ENCODE measurements around the gene ITGAX. TPM values are rescaled to one million over a fixed set of nuclear protein-coding genes. Genes with fewer than 3 reads are reported as not detected.

Gene ITGAX
- total RNA-seq, 1 donor from 2014 or later, result 0.40 TPM

DNA sequence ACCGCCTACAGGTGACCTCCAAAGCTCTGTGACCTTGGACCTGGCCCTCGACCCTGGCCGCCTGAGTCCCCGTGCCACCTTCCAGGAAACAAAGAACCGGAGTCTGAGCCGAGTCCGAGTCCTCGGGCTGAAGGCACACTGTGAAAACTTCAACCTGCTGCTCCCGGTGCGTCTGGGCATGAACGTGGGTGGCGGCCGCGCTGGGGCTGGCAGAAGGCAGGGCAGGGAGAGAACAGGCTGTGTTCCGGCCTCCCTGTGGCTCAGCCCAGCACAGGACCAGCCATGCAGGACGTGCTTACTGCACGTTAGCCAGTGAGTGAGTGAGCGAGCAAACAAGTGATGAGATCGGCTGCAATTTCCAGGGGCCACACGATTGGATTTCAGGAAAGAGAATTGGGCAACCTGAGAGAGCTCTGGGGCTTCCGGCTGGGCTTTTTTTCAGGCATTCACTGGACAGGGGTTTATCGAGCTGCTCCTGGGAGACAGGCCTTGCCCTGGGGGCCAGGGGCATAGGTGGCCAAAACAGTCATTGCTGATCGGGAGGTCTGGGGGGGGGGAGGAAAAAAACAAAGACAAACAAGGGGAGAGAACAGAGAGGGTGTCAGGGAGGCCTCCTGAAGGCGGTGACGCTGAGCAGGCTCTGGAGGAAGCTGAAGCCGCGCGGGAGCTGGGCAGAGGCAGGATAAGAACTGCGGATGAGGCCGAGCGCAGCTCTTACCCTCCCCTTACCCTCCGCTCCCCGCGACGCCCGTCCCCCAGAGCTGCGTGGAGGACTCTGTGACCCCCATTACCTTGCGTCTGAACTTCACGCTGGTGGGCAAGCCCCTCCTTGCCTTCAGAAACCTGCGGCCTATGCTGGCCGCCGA is 16.9 kb downstream of the ITGAX start:
- no peak for DNase-seq (ENCODE audit: low read depth)

- DNase-seq (ENCODE audit: low read depth), result no peak
Observed at GRCh38 chr16:31373235-31373634, 18.3 kb downstream of the ITGAX start.

DNA sequence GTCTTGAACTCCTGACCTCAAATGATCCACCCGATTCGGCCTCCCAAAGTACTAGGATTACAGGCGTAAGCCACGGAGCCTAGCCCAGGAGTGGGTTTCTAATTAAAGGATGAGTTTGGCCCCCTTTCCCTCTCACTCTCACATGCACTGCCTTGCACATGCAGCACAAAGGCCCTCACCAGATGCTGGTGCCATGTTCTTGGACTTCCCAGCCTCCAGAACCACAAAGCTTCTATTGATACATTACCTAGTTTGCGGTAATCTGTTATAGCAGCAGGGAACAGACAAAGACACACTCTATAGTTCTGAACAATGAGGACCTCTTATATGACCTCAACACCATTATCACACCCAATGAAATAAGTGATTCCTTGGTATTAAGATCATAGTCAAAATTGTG is 20.3 kb downstream of the ITGAX start:
- no peak for DNase-seq (ENCODE audit: low read depth)

DNA sequence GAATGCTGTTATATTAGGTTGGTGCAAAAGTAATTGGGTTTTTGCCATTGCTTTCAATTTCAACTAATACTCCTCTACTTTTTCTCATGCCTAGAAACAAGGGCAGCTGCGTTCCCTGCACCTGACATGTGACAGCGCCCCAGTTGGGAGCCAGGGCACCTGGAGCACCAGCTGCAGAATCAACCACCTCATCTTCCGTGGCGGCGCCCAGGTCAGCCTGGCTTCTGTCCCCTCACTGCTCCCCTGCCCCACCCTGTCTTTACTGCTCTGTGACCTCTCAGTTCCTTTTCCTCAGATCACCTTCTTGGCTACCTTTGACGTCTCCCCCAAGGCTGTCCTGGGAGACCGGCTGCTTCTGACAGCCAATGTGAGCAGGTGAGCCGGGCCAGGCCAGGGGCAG is 21.7 kb downstream of the ITGAX start:
- no peak for DNase-seq (ENCODE audit: low read depth)

DNA sequence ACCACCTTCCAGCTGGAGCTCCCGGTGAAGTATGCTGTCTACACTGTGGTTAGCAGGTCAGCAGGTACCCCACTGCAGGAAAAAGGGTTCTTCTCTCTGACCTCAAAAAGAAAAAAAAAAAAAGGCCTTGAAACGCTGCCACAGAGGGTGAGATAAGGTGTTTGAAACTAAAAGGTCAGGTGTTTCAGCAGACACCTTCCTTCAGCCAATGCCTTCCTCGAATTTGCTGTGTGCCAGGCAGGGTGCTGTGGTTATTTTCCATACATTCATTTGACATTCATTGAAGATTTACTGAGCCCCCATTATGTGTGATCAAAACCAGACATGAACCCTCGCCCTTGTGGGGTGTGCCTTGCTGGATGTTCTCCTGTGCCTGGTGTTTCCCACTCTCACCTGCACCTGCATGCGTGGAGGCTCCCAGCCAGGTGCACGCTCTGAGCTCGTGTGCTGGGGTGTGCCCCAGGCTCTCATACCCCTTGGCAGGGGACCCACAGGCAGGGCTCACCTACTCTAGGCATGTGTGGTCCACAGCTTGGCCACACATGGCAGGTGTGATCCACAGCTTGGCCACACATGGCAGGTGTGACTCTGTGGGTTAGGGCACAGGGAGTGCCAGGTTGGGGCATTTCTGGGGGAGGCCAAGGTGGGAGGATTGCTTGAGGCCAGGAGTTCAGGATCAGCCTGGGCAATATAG is 22.4 kb downstream of the ITGAX start:
- DNase-seq (ENCODE audit: low read depth), result no peak

- DNase-seq (ENCODE audit: low read depth), result no peak
Observed at GRCh38 chr16:31380201-31380600, 25.2 kb downstream of the ITGAX start.

- DNase-seq (ENCODE audit: low read depth), result peak; percentile 72
Observed at GRCh38 chr16:31382485-31383161, 27.6 kb downstream of the ITGAX start.

DNA sequence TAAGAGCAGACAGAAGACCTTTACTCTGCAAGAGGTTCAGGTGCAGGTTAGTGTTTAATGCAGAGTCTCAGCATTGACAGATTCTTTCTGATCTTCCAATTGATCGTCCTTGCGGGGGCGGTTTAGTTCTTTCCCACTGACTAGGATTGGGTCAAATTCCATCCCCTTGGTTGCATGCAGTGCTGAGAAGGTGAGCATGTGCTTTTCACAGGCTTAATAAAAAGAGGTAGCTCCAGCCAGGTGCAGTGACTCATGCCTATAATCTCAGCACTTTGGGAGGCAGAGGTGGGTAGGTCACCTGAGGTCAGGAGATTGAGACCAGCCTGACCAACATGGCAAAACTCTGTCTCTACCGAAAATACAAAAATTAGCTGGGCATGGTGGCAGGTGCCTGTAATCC is 30.7 kb downstream of the ITGAX start:
- no peak for DNase-seq (ENCODE audit: low read depth)

DNA sequence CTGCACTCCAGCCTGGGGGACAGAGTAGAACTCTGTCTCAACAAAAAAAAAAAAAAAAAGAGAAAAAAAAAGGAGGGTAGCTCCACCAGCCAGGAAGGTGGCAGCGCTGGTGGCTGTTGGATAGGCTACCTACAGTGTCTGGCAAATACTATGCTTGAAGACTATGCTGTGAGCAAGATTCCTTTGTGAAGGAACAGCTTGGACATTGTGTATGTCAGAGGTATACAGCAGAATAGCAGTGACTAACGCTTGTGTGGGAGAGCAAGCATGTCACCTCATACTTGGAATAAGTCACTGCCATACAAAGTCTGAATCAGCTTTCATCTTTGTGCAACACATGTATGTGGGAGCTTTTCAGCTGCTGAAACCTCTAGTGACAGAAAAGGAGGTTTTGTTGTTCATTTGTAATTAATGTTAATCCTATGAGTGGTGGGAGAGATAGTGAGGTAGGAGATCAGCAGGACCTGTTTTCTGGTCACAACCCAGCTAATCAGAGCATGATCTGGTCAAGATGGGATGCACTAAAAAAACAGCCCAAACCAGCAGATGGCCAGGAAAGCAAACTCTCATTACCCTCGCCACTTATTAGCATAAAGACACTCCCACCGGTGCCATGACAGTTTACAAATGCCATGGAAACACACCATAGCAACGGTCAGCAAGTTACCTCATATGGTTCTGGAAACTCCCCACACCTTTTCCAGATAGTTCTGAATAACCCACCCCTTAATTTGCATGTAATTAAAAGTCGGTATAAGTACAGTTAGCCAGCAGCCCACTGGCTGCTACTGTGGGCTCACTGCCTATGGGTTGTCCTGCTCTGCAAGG is 31.4 kb downstream of the ITGAX start:
- peak; percentile 44 for DNase-seq (ENCODE audit: low read depth)

GRCh38 chr16:31388535-31388934 is 33.6 kb downstream of the ITGAX start:
- no peak for DNase-seq (ENCODE audit: low read depth)

DNA sequence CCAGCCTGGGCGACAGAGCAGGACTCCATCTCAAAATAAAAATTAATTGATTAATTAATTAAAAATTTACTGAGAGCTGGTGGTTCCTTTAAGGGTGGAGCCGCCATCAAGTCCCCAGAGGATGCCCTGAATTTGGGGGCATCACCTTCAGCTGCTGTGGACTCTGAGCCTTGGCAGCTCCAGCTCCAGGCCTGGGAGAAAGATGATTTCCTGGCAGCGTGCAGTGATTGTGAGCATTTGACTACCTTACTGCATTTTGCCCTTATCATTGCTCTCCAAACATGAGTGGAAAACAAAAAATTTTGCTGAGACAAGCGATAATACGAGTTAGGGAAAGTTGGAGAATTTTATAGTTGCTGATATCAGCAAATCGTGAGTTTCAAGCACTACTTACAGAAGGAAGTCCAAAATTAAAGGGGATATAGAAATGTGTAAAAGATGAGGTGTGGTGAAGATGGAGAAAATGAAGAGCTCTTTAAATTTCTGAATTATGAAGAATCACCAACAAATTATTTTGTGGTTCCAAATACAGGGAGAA is 35.6 kb downstream of the ITGAX start:
- DNase-seq (ENCODE audit: low read depth), result no peak

GRCh38 chr16:31393056-31393455 is 38.1 kb downstream of the ITGAX start, which contains the start of gene ITGAD:
ITGAD (plus strand) TSS chr16:31393335; CDS start chr16:31393361, 26 bp downstream.
- DNase-seq (ENCODE audit: low read depth), result no peak

DNA sequence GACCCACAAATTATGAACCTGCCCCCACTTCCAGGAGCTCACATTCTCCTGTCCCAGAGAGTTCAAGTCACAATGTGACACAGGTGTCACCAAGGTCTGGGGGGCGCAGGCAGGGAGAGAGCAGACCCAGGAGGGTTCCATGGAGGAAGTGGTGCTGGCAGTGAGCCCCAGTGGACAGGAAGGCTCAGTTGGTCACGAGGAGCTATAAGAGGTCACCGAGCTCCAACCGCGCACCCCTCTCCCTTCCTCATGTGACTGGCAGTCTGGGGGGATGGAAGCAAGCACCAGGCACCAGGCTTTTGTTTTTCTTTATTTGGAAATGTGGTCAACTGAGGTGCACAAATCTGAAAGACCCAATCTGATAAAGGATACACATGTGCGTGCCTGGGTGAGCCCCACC is 40.7 kb downstream of the ITGAX start:
- DNase-seq (ENCODE audit: low read depth), result no peak

- DNase-seq (ENCODE audit: low read depth), result no peak
Observed at GRCh38 chr16:31397096-31397660, 42.2 kb downstream of the ITGAX start.

DNA sequence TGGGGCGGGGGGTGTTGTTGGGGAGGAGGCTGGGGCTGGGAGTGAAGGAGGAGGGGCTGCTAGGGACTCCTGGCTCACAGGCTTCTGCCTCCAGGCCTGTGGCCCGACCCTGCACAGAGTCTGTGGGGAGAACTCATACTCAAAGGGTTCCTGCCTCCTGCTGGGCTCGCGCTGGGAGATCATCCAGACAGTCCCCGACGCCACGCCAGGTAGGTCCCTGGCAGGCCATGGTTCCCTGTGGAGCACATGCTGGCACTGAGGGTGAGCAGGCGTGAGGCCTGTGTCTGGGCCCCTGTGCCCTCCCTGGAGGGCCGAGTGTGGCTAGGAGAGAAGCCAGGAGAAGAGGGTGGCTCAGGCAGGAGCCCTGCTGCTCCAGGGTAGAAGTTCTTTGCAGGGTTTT is 42.7 kb downstream of the ITGAX start:
- DNase-seq (ENCODE audit: low read depth), result no peak

DNA sequence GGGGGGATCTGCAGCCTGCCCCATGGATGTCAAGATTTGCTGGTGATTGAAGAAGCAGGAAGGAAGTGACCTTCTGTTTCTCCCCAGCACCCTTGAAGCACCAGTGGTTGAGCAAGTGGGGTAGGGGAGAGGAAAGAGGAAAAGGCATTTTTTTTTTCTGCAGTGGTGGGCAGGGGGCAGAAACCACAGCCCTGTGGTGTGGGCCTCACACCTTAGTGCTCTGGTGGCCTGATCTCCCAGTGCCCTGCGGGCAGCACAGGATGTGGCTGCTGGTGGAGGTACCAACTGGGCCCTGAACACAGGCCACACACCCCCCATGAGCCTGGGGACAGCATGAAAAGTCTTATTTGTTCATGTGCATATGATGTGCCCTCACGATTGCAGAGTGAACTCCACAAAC is 45.2 kb downstream of the ITGAX start:
- DNase-seq (ENCODE audit: low read depth), result no peak

GRCh38 chr16:31401436-31401835 is 46.5 kb downstream of the ITGAX start:
- DNase-seq (ENCODE audit: low read depth), result no peak

- DNase-seq (ENCODE audit: low read depth), result no peak
Observed at GRCh38 chr16:31402687-31403086, 47.7 kb downstream of the ITGAX start.

GRCh38 chr16:31403590-31404352 is 48.8 kb downstream of the ITGAX start:
- no peak for DNase-seq (ENCODE audit: low read depth)

Data from myocyte (in vitro differentiated cells).